Motor neuron (in vitro differentiated cells): ENCODE data around the gene CCDC18. TPM values are rescaled to one million over a fixed set of nuclear protein-coding genes. Genes with fewer than 3 reads are reported as not detected.
A peak's percentile ranks its signal among the peaks of the same experiment; 100 is the strongest.

Experiments
- ATAC-seq, 8 experiments: fragments of 200-7000 bp; cut with Tn5 transposase; replicated peaks in 6 of 8; 2 replicates each; pipeline ENCODE4 v1.8.0; 2021; ENCODE audit warnings: mild to moderate bottlenecking in 8 of 8, moderate library complexity in 8 of 8
- H3K27ac ChIP-seq, 2 donors: fragments of 250-450 bp; sonication (Bioruptor Pico); 2 replicates each; pipeline ENCODE4 v1.9.0; 2021; ENCODE audit warnings: antibody characterized with exemption in 2 of 2, mild to moderate bottlenecking in 2 of 2, moderate library complexity in 1 of 2
- H3K4me1 ChIP-seq, 2 donors: fragments of 250-450 bp; sonication (Bioruptor Pico); replicated peaks in 1 of 2; 2 replicates each; pipeline ENCODE4 v1.6.1; 2021; ENCODE audit warnings: antibody characterized with exemption in 2 of 2, mild to moderate bottlenecking in 2 of 2, moderate library complexity in 1 of 2
- H3K4me3 ChIP-seq, 5 donors: fragments of 250-450 bp; sonication (Bioruptor Pico); 2 replicates each; pipeline ENCODE4 v1.9.0; 2021; ENCODE audit warnings: antibody characterized with exemption in 5 of 5, mild to moderate bottlenecking in 5 of 5, moderate library complexity in 4 of 5
- WGBS, 10 experiments: fragments of 450-650 bp; shearing (Covaris generic); methylation state at CpG; one replicate each; pipeline ENCODE4 v1.0.0; 2022; 5-methylcytosine and 5-hydroxymethylcytosine counted together
- in situ Hi-C, 9 experiments: fragments of 400-800 bp; cut with MboI; loops; one replicate each; pipeline ENCODE4 v1.15.0; 2021; ENCODE audit warnings: low sequenced_read_pairs in 9 of 9, low pct_unique_long_range_greater_than_20kb in 2 of 9; ENCODE audit not compliant: unreplicated experiment in 9 of 9
- total RNA-seq, 8 experiments: library from RNA; unstranded; fragments of 300-600 nt; gene quantifications; 2 replicates each; pipeline versions ENCODE4 v1.2.3 to v1.2.4, GENCODE V29; 2022

CCDC18 gene
- 10 to 100 TPM in 5 of 8 experiments, 1 to 10 TPM in 3; 5.3 to 49.0 (median 14.5) TPM for total RNA-seq

- H3K4me3 ChIP-seq: peak within 1 kb of the TSS; percentile 55 to 82 (median 70)
- 0 to 30% (median 3%) methylated on average over 2 to 40 of the region's 43 CpGs for WGBS, 10 experiments
- peaks cover 0 to 13% of the 10 kb centered on the region in 2 donors for H3K4me1 ChIP-seq
- H3K27ac ChIP-seq: peak within 1 kb of the TSS; percentile 45 to 78
- in situ Hi-C loops: no loop called here
- ATAC-seq: peak in 3 of 8 experiments; percentile 5 to 10 (median 9)
Measured at GRCh38 chr1:93180723-93181613, at the start of gene CCDC18. Gene CCDC18, plus strand, starts transcription at chr1:93180724. Its CDS starts 2,638 bp downstream, at chr1:93183362.

- no peak for ATAC-seq
- Histone ChIP-seq H3K27ac (no peak overlapping the region), H3K4me1 (no peaks in the 10 kb centered on the region), H3K4me3 (no peak overlapping the region)
- in situ Hi-C loops: no loop called here
Measured at GRCh38 chr1:93132638-93133037, 47.9 kb upstream of the CCDC18 start.

GRCh38 chr1:93136445-93136844 lies 44.1 kb upstream of the CCDC18 start:
- in situ Hi-C loops: no loop called here
- WGBS, 10 experiments: 61 to 100% (median 96%) methylated on average over 2 to 5 of the region's 5 CpGs; no CpG with 5 or more reads in 1 of the 10 experiments
- Histone ChIP-seq H3K27ac (no peak overlapping the region), H3K4me1 (no peaks in the 10 kb centered on the region), H3K4me3 (no peak overlapping the region)
- ATAC-seq: no peak

GRCh38 chr1:93137604-93138292 lies 42.8 kb upstream of the CCDC18 start:
- Histone ChIP-seq H3K4me1 (no peaks in the 10 kb centered on the region), H3K27ac (no peak overlapping the region), H3K4me3 (no peak overlapping the region)
- in situ Hi-C loops: no loop called here
- WGBS, 10 experiments: 41 to 92% (median 74%) methylated on average over 1 to 3 of the region's 3 CpGs
- no peak for ATAC-seq

GRCh38 chr1:93140106-93140505 lies 40.4 kb upstream of the CCDC18 start:
- H3K4me3 ChIP-seq: no peak overlapping the region
- no peaks in the 10 kb centered on the region for H3K4me1 ChIP-seq
- ATAC-seq: no peak
- H3K27ac ChIP-seq: no peak overlapping the region
- in situ Hi-C loops: no loop called here
- 17 to 100% (median 89%) methylated on average over 1 of the region's 1 CpG; no CpG with 5 or more reads in 2 of the 10 experiments for WGBS, 10 experiments

- Histone ChIP-seq H3K27ac (no peak overlapping the region), H3K4me3 (no peak overlapping the region), H3K4me1 (no peaks in the 10 kb centered on the region)
- in situ Hi-C loops: no loop called here
- 70 to 100% (median 98%) methylated on average over 1 to 2 of the region's 2 CpGs for WGBS, 10 experiments
- ATAC-seq: no peak
Measured at GRCh38 chr1:93142161-93142560, 38.4 kb upstream of the CCDC18 start.

- Histone ChIP-seq H3K27ac (no peak overlapping the region), H3K4me3 (no peak overlapping the region), H3K4me1 (no peaks in the 10 kb centered on the region)
- in situ Hi-C loops: no loop called here
- peak in 2 of 8 experiments; percentile 35 to 54 for ATAC-seq
- 0 to 100% (median 96%) methylated on average over 1 of the region's 1 CpG; no CpG with 5 or more reads in 1 of the 10 experiments for whole genome bisulfite sequencing, 10 experiments
Measured at GRCh38 chr1:93143136-93143535, 37.4 kb upstream of the CCDC18 start.

- WGBS, 10 experiments: 87 to 100% (median 96%) methylated on average over 3 to 4 of the region's 4 CpGs
- in situ Hi-C loops: no loop called here
- Histone ChIP-seq H3K4me3 (no peak overlapping the region), H3K4me1 (no peaks in the 10 kb centered on the region), H3K27ac (no peak overlapping the region)
- no peak for ATAC-seq
Measured at GRCh38 chr1:93143769-93144168, 36.8 kb upstream of the CCDC18 start.

- in situ Hi-C loops: no loop called here
- Histone ChIP-seq H3K4me1 (no peaks in the 10 kb centered on the region), H3K4me3 (no peak overlapping the region), H3K27ac (no peak overlapping the region)
- peak in 2 of 8 experiments; percentile 18 to 38 for ATAC-seq
- WGBS, 10 experiments: 6 to 94% (median 79%) methylated on average over 2 to 7 of the region's 7 CpGs; no CpG with 5 or more reads in 1 of the 10 experiments
Measured at GRCh38 chr1:93148001-93148400, 32.5 kb upstream of the CCDC18 start.

GRCh38 chr1:93150729-93151128 lies 29.8 kb upstream of the CCDC18 start:
- in situ Hi-C loops: no loop called here
- H3K4me1 ChIP-seq: no peaks in the 10 kb centered on the region
- H3K4me3 ChIP-seq: no peak overlapping the region
- 0 to 86% (median 56%) methylated on average over 1 of the region's 1 CpG; no CpG with 5 or more reads in 2 of the 10 experiments for WGBS, 10 experiments
- no peak overlapping the region for H3K27ac ChIP-seq
- ATAC-seq: no peak

GRCh38 chr1:93151474-93151873 lies 29.1 kb upstream of the CCDC18 start:
- Histone ChIP-seq H3K4me1 (no peaks in the 10 kb centered on the region), H3K4me3 (no peak overlapping the region), H3K27ac (no peak overlapping the region)
- no peak for ATAC-seq
- in situ Hi-C loops: no loop called here

GRCh38 chr1:93152835-93153234 lies 27.7 kb upstream of the CCDC18 start:
- in situ Hi-C loops: no loop called here
- H3K4me3 ChIP-seq: no peak overlapping the region
- H3K27ac ChIP-seq: no peak overlapping the region
- WGBS, 10 experiments: 79 to 96% (median 89%) methylated on average over 1 to 2 of the region's 2 CpGs
- no peak for ATAC-seq
- no peaks in the 10 kb centered on the region for H3K4me1 ChIP-seq

- in situ Hi-C loops: no loop called here
- Histone ChIP-seq H3K4me3 (no peak overlapping the region), H3K4me1 (no peaks in the 10 kb centered on the region), H3K27ac (no peak overlapping the region)
- ATAC-seq: no peak
Measured at GRCh38 chr1:93154898-93155297, 25.6 kb upstream of the CCDC18 start.
